Kidney epithelial cell (primary cell): ENCODE measurements around the gene CDC45. TPM values are rescaled to one million over a fixed set of nuclear protein-coding genes. Genes with fewer than 3 reads are reported as not detected.

ENCODE experiments used
- DNase-seq: peaks from one replicate; pipeline ENCODE4 v3.0.0-alpha.2; 2010; ENCODE audit warnings: low read depth
- H3K27me3 ChIP-seq: 2 replicates; pipeline ENCODE4 v1.6.0; 2011; ENCODE audit warnings: low read length; ENCODE audit not compliant: control insufficient read depth, insufficient read depth
- H3K36me3 ChIP-seq: 2 replicates; pipeline ENCODE4 v1.5.1; 2011; ENCODE audit warnings: low read length; ENCODE audit not compliant: control insufficient read depth, insufficient read depth
- H3K4me3 ChIP-seq: 2 replicates; pipeline ENCODE4 v1.5.1; 2011; ENCODE audit warnings: low read depth, mild to moderate bottlenecking, control low read depth, low read length
- total RNA-seq: library from RNA; depleted of rRNA; stranded (reverse); fragments of >200 nt; gene quantifications from 2 replicates; pipeline ENCODE4 v1.2.3, GENCODE V29; 2015
- TF ChIP-seq, protein P1 (sequence below): IDR thresholded peaks from 2 replicates; pipeline ENCODE4 v1.5.1; 2011; ENCODE audit warnings: mild to moderate bottlenecking, moderate library complexity, low read length, control low read depth, inconsistent platforms; ENCODE audit not compliant: insufficient read depth, poor library complexity, severe bottlenecking

The CDC45 gene
- total RNA-seq, 1 donor from 2014 or later = 5.6 TPM

GRCh38 chr22:19556963-19557545, 77.3 kb downstream of the CDC45 start:
- Histone ChIP-seq H3K36me3 (no peaks in the 10 kb centered on the region), H3K4me3 (no peak overlapping the region), H3K27me3 (no peaks in the 10 kb centered on the region)
- no peak for DNase-seq
- TF ChIP-seq, protein P1, sequence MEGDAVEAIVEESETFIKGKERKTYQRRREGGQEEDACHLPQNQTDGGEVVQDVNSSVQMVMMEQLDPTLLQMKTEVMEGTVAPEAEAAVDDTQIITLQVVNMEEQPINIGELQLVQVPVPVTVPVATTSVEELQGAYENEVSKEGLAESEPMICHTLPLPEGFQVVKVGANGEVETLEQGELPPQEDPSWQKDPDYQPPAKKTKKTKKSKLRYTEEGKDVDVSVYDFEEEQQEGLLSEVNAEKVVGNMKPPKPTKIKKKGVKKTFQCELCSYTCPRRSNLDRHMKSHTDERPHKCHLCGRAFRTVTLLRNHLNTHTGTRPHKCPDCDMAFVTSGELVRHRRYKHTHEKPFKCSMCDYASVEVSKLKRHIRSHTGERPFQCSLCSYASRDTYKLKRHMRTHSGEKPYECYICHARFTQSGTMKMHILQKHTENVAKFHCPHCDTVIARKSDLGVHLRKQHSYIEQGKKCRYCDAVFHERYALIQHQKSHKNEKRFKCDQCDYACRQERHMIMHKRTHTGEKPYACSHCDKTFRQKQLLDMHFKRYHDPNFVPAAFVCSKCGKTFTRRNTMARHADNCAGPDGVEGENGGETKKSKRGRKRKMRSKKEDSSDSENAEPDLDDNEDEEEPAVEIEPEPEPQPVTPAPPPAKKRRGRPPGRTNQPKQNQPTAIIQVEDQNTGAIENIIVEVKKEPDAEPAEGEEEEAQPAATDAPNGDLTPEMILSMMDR = no peak

DNA sequence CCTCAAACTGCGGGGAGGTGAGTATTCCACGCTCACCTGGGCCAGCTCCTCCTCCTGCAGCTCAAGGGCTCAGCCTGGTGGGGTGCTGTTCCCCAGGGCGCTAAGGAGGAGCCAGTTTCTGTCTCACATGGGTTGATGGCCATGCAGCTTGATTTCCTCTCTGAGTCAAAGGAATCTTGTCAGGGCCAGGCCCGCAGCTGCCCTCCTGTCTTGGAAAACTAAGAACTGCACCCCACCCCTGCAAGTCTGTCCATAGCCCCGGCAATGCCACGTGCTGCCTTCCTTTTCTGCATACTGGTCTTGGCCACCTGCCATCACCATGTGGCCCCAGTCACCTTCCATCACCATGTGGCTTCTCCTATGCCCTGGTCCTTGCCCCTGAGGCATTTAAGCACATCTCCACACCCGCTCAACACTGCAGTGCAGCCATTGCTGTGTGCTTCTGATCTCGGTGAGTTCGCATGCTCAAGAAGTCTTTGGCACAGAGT, 79.6 kb downstream of the CDC45 start:
- no peaks in the 10 kb centered on the region for H3K27me3 ChIP-seq
- H3K36me3 ChIP-seq = no peaks in the 10 kb centered on the region
- H3K4me3 ChIP-seq = no peak overlapping the region
- DNase-seq = no peak
- TF ChIP-seq, protein P1 = no peak

- H3K4me3 ChIP-seq = no peak overlapping the region
- no peak for DNase-seq
- no peaks in the 10 kb centered on the region for H3K36me3 ChIP-seq
- no peaks in the 10 kb centered on the region for H3K27me3 ChIP-seq
- TF ChIP-seq, protein P1 = no peak
Measured at GRCh38 chr22:19559956-19560355, 80.2 kb downstream of the CDC45 start.

- no peak overlapping the region for H3K4me3 ChIP-seq
- DNase-seq = no peak
- no peaks in the 10 kb centered on the region for H3K36me3 ChIP-seq
- TF ChIP-seq, protein P1 = no peak
- H3K27me3 ChIP-seq = no peaks in the 10 kb centered on the region
Measured at GRCh38 chr22:19565382-19566278, 85.9 kb downstream of the CDC45 start.

DNA sequence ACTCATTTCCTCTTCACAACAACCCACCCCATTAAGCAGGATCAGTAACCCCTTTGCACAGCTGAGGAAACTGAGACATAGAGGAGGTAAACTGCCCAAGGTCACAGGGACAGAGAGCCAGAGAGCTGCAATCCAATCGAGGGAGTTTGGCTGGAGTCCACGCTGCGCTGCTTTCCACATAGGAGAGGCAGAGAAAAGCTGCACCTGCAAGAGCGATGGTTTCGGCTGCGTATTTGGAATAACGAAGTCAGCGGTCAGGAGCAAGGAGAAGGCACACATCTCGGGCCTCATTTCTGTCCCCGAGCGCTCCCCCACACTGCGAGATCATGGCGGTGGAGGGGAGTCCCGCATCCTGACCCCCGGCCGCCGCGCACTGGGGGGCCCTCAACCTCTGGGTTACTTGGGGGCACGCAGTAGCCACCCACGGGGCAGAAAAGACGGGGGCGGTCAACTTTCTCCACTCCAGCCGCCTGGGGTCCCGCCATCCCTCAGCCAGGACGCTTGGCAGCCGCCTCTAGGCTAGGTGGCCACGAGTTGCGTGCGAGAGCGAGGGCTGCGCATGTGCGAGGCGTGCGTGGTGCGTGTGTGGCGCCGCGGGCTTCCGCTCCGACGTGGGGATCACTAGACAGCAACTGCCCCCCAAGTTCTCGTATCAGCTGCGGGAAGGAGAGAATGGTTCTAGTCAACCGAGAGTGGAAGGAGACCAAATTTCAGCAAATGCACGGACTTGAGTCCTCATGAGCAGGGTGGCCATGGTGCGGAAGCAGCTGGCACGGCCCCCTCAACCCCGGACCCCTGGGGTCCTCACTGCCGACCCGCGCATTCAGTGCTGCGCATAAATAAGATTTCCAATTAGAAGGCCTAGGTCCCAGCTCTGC, 86.8 kb downstream of the CDC45 start:
- H3K36me3 ChIP-seq = no peaks in the 10 kb centered on the region
- no peak overlapping the region for H3K4me3 ChIP-seq
- TF ChIP-seq, protein P1 = no peak
- H3K27me3 ChIP-seq = no peaks in the 10 kb centered on the region
- no peak for DNase-seq
